ENCODE measurements around the gene KIF23.

DNA sequence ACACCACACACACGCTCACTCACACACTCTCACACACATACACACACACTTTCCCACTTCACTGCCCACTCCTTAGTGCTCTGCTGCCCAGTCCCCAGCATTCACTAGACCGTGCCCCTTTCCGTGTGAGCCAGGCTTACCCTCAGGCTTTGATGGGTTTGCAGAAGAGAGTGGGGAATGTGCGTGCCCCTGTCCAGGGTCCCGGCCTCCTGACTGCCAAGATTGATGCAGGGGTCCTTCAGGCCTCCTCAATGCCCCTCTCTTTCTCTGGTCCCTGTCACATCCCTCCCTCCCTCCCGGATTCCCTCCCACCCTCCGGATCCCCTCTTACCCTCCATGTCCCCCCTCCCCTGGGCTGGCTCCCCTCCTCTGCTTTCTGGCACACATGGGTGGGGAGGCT is 27.9 kb upstream of the KIF23 start:
- TF ChIP-seq FOXM1 (IDR thresholded peaks at IDR 0.05; ENCODE audit: borderline replicate concordance) (no peak), SUZ12 (IDR thresholded peaks at IDR 0.05) (no peak), ZNF384 (IDR thresholded peaks at IDR 0.05) (no peak), TARDBP (IDR thresholded peaks at IDR 0.05) (no peak), HDGF (IDR thresholded peaks at IDR 0.05; ENCODE audit: borderline replicate concordance) (no peak), CTBP1 (IDR thresholded peaks at IDR 0.05; ENCODE audit: borderline replicate concordance) (no peak), FOXK2 (IDR thresholded peaks at IDR 0.05) (no peak), NFRKB (IDR thresholded peaks at IDR 0.05) (no peak), FOXA1 (IDR thresholded peaks at IDR 0.05) (no peak), BHLHE40 (IDR thresholded peaks at IDR 0.05; ENCODE audit: borderline replicate concordance) (no peak)
